GM11168 (cell line): Measurements from ENCODE around the gene RALGPS1.

ENCODE experiments used
- in situ Hi-C: fragments of 300-500 bp; cut with MboI; formaldehyde crosslinking; loops from one replicate; pipeline ENCODE4 v1.12.0; 2022; ENCODE audit warnings: low sequenced_read_pairs; ENCODE audit not compliant: unreplicated experiment

RALGPS1 gene

GRCh38 chr9:127038531-127038930 lies 123.9 kb downstream of the RALGPS1 start:
- in situ Hi-C loops, result no loop called here

- in situ Hi-C loops, result no loop called here
Measured at GRCh38 chr9:127039492-127039891, 124.9 kb downstream of the RALGPS1 start.

- in situ Hi-C loops, result no loop called here
Measured at GRCh38 chr9:127045148-127045547, 130.6 kb downstream of the RALGPS1 start.

- in situ Hi-C loops, result no loop called here
Measured at GRCh38 chr9:127047971-127048370, 133.4 kb downstream of the RALGPS1 start.

- in situ Hi-C loops, result no loop called here
Measured at GRCh38 chr9:127049044-127049443, 134.5 kb downstream of the RALGPS1 start.

GRCh38 chr9:127049581-127049980 lies 135.0 kb downstream of the RALGPS1 start:
- in situ Hi-C loops, result no loop called here

- in situ Hi-C loops, result no loop called here
Measured at GRCh38 chr9:127050152-127050551, 135.6 kb downstream of the RALGPS1 start.

GRCh38 chr9:127050591-127051001 lies 136.0 kb downstream of the RALGPS1 start:
- in situ Hi-C loops, result no loop called here

- in situ Hi-C loops, result no loop called here
Measured at GRCh38 chr9:127051881-127052595, 137.5 kb downstream of the RALGPS1 start.

GRCh38 chr9:127053057-127053821 lies 138.7 kb downstream of the RALGPS1 start:
- in situ Hi-C loops, result no loop called here

GRCh38 chr9:127053960-127054359 lies 139.4 kb downstream of the RALGPS1 start:
- in situ Hi-C loops, result no loop called here

- in situ Hi-C loops, result no loop called here
Measured at GRCh38 chr9:127055745-127056402, 141.3 kb downstream of the RALGPS1 start.

- in situ Hi-C loops, result no loop called here
Measured at GRCh38 chr9:127056446-127056845, 141.9 kb downstream of the RALGPS1 start.

- in situ Hi-C loops, result no loop called here
Measured at GRCh38 chr9:127058011-127058644, 143.5 kb downstream of the RALGPS1 start.

- in situ Hi-C loops, result no loop called here
Measured at GRCh38 chr9:127058645-127059021, 144.1 kb downstream of the RALGPS1 start.

GRCh38 chr9:127059030-127059429 lies 144.4 kb downstream of the RALGPS1 start:
- in situ Hi-C loops, result no loop called here

GRCh38 chr9:127059765-127060361 lies 145.3 kb downstream of the RALGPS1 start:
- in situ Hi-C loops, result no loop called here

- in situ Hi-C loops, result no loop called here
Measured at GRCh38 chr9:127061411-127061810, 146.8 kb downstream of the RALGPS1 start.

- in situ Hi-C loops, result no loop called here
Measured at GRCh38 chr9:127064335-127064734, 149.8 kb downstream of the RALGPS1 start.

- in situ Hi-C loops, result no loop called here
Measured at GRCh38 chr9:127065592-127065991, 151.0 kb downstream of the RALGPS1 start.
